Endodermal cell (in vitro differentiated cells): Measurements from ENCODE around the gene MBTPS1. TPM values are rescaled to one million over a fixed set of nuclear protein-coding genes. Genes with fewer than 3 reads are reported as not detected.
A peak's percentile ranks its signal among the peaks of the same experiment; 100 is the strongest.
"Not testable (repeated sequence)": the region's sequence is repeated elsewhere in the genome, so short reads cannot be mapped to it uniquely, and the experiment has no call there.

ENCODE experiments used
- DNase-seq: peaks from one replicate; pipeline ENCODE4 v3.0.0-alpha.2; 2017
- H3K27ac ChIP-seq: 2 replicates; pipeline ENCODE4 v1.5.1; 2013; ENCODE audit warnings: mild to moderate bottlenecking, low read depth, low read length, moderate library complexity
- H3K27me3 ChIP-seq: 2 replicates; pipeline ENCODE4 v1.6.1; 2013; ENCODE audit warnings: mild to moderate bottlenecking, low read length, moderate library complexity; ENCODE audit not compliant: insufficient read depth, control insufficient read depth, poor library complexity, severe bottlenecking
- H3K36me3 ChIP-seq: 2 replicates; pipeline ENCODE4 v1.7.0; 2013; ENCODE audit warnings: mild to moderate bottlenecking, low read length, moderate library complexity; ENCODE audit not compliant: control insufficient read depth, insufficient read depth
- H3K4me1 ChIP-seq: one replicate; pipeline ENCODE4 v1.7.0; 2013; ENCODE audit warnings: low read length; ENCODE audit not compliant: control insufficient read depth, insufficient read depth
- H3K4me3 ChIP-seq: 2 replicates; pipeline ENCODE4 v1.5.1; 2013; ENCODE audit warnings: mild to moderate bottlenecking, low read length, moderate library complexity
- H3K9ac ChIP-seq: 2 replicates; pipeline ENCODE4 v1.6.1; 2013; ENCODE audit warnings: mild to moderate bottlenecking, low read length, moderate library complexity; ENCODE audit not compliant: poor library complexity, severe bottlenecking; ENCODE audit errors: extremely low read depth
- H3K9me3 ChIP-seq: 2 replicates; pipeline ENCODE4 v1.6.1; 2013; ENCODE audit warnings: mild to moderate bottlenecking, low read length, moderate library complexity; ENCODE audit not compliant: control insufficient read depth
- H3K27ac Mint-ChIP-seq: 2 replicates; pipeline ENCODE4 v1.8.0; 2020; ENCODE audit warnings: mixed read lengths
- H3K27me3 Mint-ChIP-seq: 2 replicates; pipeline ENCODE4 v1.8.0; 2021; ENCODE audit warnings: mild to moderate bottlenecking, mixed read lengths; ENCODE audit not compliant: insufficient read depth
- H3K36me3 Mint-ChIP-seq: 2 replicates; pipeline ENCODE4 v1.8.0; 2020; ENCODE audit warnings: low read depth, mixed read lengths
- H3K4me1 Mint-ChIP-seq: 2 replicates; pipeline ENCODE4 v1.8.0; 2020; ENCODE audit warnings: mixed read lengths
- H3K4me3 Mint-ChIP-seq: 2 replicates; pipeline ENCODE4 v1.8.0; 2020; ENCODE audit warnings: mild to moderate bottlenecking, moderate library complexity, mixed read lengths
- H3K9me3 Mint-ChIP-seq: 2 replicates; pipeline ENCODE4 v1.8.0; 2020; ENCODE audit warnings: mild to moderate bottlenecking, mixed read lengths
- WGBS, 2 experiments: methylation state at CpG; one replicate each; pipeline versions ENCODE4 v1.1.5 to v1.1.7; 2013; ENCODE audit warnings: missing lambda C conversion rate in 2 of 2, mixed read lengths in 1 of 2; ENCODE audit not compliant: insufficient coverage in 1 of 2, insufficient read length in 1 of 2; 5-methylcytosine and 5-hydroxymethylcytosine counted together
- total RNA-seq, 2 donors: library from RNA; stranded (reverse); fragmentation: NEBNext Ultra II Directional in 1 of 2; extraction: Animal tissue kit (Norgen Biotek cat#: 25700) in 1 of 2; gene quantifications; 2 replicates in 1 of 2; 3 replicates in 1 of 2; pipeline ENCODE4 v1.2.1, GENCODE V29; 2021
- TF ChIP-seq, protein P1 (sequence below): fragments of 200-600 bp; sonication (generic); conservative IDR thresholded peaks from 2 replicates; pipeline ENCODE4 v1.5.0; 2021; ENCODE audit warnings: antibody characterized with exemption, mild to moderate bottlenecking

MBTPS1 gene
- total RNA-seq, 2 donors from 2014 or later, result 59.7 to 62.9 TPM

DNA sequence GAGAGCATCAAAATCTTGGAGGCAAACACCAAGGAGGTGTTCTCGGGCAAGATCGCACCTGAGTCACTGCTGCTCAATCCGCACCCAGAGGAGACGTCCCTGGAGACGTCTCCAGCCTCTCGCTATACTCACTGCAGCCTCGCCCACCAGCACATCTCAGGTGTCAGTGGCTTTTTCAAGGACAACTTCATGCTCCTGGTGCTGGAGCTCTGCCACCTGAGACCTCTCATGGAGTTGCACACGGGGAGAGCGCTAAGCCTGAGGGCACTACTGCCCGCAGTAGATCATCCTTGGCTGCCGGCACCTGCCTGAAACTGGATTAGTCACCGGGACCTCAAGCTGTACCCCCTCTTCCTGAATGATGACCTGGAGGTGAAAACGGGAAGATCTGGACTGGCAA is 2.6 kb upstream of the MBTPS1 start:
- Mint-ChIP-seq H3K36me3 (peaks cover 17% of the 10 kb centered on the region), H3K27me3 (no peaks in the 10 kb centered on the region), H3K4me3 (no peak overlapping the region), H3K27ac (peak overlapping the region; percentile 58), H3K4me1 (peaks cover 7% of the 10 kb centered on the region), H3K9me3 (no peaks in the 10 kb centered on the region)
- Histone ChIP-seq H3K27ac (no peak overlapping the region), H3K4me1 (no peaks in the 10 kb centered on the region), H3K27me3 (no peaks in the 10 kb centered on the region), H3K4me3 (no peak overlapping the region), H3K9ac (no peak overlapping the region), H3K9me3 (no peaks in the 10 kb centered on the region), H3K36me3 (peaks cover 31% of the 10 kb centered on the region)
- DNase-seq, result no peak
- 94 to 95% methylated on average over 13 of the region's 13 CpGs for WGBS, 2 experiments
- TF ChIP-seq, protein P1, sequence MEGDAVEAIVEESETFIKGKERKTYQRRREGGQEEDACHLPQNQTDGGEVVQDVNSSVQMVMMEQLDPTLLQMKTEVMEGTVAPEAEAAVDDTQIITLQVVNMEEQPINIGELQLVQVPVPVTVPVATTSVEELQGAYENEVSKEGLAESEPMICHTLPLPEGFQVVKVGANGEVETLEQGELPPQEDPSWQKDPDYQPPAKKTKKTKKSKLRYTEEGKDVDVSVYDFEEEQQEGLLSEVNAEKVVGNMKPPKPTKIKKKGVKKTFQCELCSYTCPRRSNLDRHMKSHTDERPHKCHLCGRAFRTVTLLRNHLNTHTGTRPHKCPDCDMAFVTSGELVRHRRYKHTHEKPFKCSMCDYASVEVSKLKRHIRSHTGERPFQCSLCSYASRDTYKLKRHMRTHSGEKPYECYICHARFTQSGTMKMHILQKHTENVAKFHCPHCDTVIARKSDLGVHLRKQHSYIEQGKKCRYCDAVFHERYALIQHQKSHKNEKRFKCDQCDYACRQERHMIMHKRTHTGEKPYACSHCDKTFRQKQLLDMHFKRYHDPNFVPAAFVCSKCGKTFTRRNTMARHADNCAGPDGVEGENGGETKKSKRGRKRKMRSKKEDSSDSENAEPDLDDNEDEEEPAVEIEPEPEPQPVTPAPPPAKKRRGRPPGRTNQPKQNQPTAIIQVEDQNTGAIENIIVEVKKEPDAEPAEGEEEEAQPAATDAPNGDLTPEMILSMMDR, result no peak

DNA sequence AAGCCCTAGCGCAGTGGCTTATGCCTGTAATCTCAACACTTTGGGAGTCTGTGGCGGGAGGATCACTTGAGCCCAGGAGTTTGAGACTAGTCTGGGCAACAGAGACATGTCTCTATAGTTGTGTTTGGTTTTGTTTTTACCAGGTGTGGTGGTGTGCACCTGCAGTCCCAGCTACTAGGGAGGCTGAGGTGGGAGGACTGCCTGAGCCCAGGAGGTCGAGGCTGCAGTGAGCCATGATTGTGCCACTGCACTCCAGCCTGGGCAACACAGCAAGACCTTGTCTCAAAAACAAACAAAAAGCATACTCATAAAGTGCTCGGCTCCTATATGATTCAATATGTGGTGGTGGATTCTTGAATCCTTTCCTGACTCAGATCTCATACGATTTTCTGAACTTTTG is 1.6 kb upstream of the MBTPS1 start:
- H3K27ac ChIP-seq, H3K4me1 Mint-ChIP-seq, DNase-seq, H3K27me3 Mint-ChIP-seq, H3K27me3 ChIP-seq, H3K9me3 ChIP-seq, H3K27ac Mint-ChIP-seq, H3K9ac ChIP-seq, H3K4me1 ChIP-seq, H3K4me3 ChIP-seq, H3K9me3 Mint-ChIP-seq: not testable (repeated sequence)
- H3K4me3 Mint-ChIP-seq, result peak overlapping the region; percentile 90
- peaks cover 21% of the 10 kb centered on the region for H3K36me3 ChIP-seq
- WGBS, 2 experiments, result 74 to 90% methylated on average over 2 to 5 of the region's 5 CpGs
- peaks cover 19% of the 10 kb centered on the region for H3K36me3 Mint-ChIP-seq

DNA sequence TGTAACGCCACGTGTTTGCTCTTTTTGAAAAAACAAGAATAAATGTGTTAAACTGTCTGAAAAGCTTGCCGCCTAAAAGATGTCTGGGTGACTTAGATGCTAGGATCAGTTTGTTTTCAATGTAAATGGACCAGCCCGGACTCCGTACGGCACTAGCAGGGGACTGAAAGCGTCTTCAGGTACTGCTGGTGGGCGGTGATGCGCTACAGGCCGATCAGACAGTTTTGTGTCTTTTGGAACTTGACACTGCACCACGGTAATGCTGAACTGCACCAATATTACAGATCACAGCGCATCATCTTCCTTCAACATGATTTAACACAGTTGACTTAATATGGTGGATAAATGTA is 727 bp upstream of the MBTPS1 start:
- Histone ChIP-seq H3K9me3 (no peaks in the 10 kb centered on the region), H3K4me3 (peak overlapping the region; percentile 98), H3K27ac (no peak overlapping the region), H3K36me3 (peaks cover 12% of the 10 kb centered on the region), H3K27me3 (no peaks in the 10 kb centered on the region), H3K4me1 (no peaks in the 10 kb centered on the region), H3K9ac (peak overlapping the region; percentile 93)
- peaks cover 11% of the 10 kb centered on the region for H3K36me3 Mint-ChIP-seq
- peaks cover 7% of the 10 kb centered on the region for H3K4me1 Mint-ChIP-seq
- H3K27me3 Mint-ChIP-seq, result no peaks in the 10 kb centered on the region
- peak overlapping the region; percentile 90 for H3K4me3 Mint-ChIP-seq
- TF ChIP-seq, protein P1, result no peak
- WGBS, 2 experiments, result 16 to 26% methylated on average over 11 to 12 of the region's 12 CpGs
- H3K9me3 Mint-ChIP-seq, result no peaks in the 10 kb centered on the region
- H3K27ac Mint-ChIP-seq, result peak overlapping the region; percentile 89
- peak; percentile 74 for DNase-seq
